ENCODE measurements around the gene TMEM45A.

GRCh38 chr3:100471444-100471843 is 21.0 kb upstream of the TMEM45A start:
- TF ChIP-seq CTCF (IDR thresholded peaks at IDR 0.05; ENCODE audit: low read depth, low read length) (no peak), EZH2phosphoT487 (IDR thresholded peaks at IDR 0.05; ENCODE audit: low read depth) (no peak)

All from OCI-LY3 (cell line).